HepG2 (cell line): Measurements from ENCODE around the gene SLC25A47. TPM values are rescaled to one million over a fixed set of nuclear protein-coding genes. Genes with fewer than 3 reads are reported as not detected.
A peak's percentile ranks its signal among the peaks of the same experiment; 100 is the strongest.

Experiments used
- AFF4 ChIP-seq: sonication (generic); formaldehyde crosslinking; IDR thresholded peaks from 2 replicates; pipeline ENCODE4 v1.4.0; 2020; ENCODE audit warnings: missing genetic modification reagents
- ZC3H13 ChIP-seq: sonication (generic); formaldehyde crosslinking; IDR thresholded peaks from 2 replicates; pipeline ENCODE4 v1.8.1; 2023; ENCODE audit warnings: mild to moderate bottlenecking, missing genetic modification reagents, moderate library complexity
- ZNF407 ChIP-seq: sonication (generic); formaldehyde crosslinking; IDR thresholded peaks from one replicate; pipeline ENCODE4 v1.5.1; 2020; ENCODE audit warnings: mild to moderate bottlenecking, missing genetic modification reagents; ENCODE audit errors: not compliant biosample characterization
- polyA plus RNA-seq, 8 experiments: library from polyadenylated mRNA; depleted of rRNA in 3 of 8; stranded (reverse) in 7 of 8; unstranded in 1 of 8; fragments of >200 nt; fragmentation: Illumina TruSeq in 4 of 8; extraction: Trizol in 4 of 8; gene quantifications; 2 replicates each; pipeline versions ENCODE4 v1.2.1 to v1.2.3, GENCODE V29; 2011 to 2016; ENCODE audit warnings: low read depth in 4 of 8, missing spikeins in 1 of 8, mixed read lengths in 1 of 8; ENCODE audit not compliant: insufficient read depth in 1 of 8
- total RNA-seq, 5 experiments: library from RNA; depleted of rRNA; stranded (reverse); fragments of >200 nt; fragmentation: Illumina TruSeq; extraction: Trizol; gene quantifications; 2 replicates each; pipeline ENCODE4 v1.2.3, GENCODE V29; 2016; ENCODE audit warnings: low read depth in 1 of 5
- TF ChIP-seq, protein P1 (sequence below): sonication (generic); formaldehyde crosslinking; IDR thresholded peaks from 2 replicates; pipeline ENCODE4 v1.5.0; 2020; ENCODE audit warnings: mild to moderate bottlenecking, missing genetic modification reagents, moderate library complexity

The SLC25A47 gene
- total and polyA plus RNA-seq, 2 of the 13 experiments (the other 11 are each of a cell fraction or from before 2014, with no cell fraction given): 1.0 to 1.7 TPM

DNA sequence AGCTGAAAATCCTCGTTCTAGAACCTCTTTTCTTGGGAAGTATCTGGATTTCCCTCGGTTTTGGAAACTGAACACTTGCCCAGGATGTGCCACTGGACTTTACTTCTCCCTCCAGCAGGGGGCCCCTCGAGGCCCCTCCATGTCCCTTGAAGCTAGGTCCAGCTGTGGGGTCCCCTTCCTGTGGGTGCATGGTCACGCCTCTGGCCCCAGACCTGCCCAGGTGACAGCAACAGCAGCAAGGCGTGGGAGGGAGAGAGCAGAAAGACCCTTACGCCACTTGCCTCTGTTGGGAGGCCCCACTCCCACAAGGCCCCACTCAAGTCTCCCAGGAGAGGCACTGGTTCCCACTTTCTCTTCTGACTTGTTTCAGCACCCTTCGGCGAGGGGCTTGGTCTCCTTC, 20.0 kb upstream of the SLC25A47 start (continued):
- TF ChIP-seq ZNF407 (no peak), ZC3H13 (CRISPR knock-in tag) (no peak), AFF4 (CRISPR knock-in tag) (no peak)
- TF ChIP-seq, protein P1, sequence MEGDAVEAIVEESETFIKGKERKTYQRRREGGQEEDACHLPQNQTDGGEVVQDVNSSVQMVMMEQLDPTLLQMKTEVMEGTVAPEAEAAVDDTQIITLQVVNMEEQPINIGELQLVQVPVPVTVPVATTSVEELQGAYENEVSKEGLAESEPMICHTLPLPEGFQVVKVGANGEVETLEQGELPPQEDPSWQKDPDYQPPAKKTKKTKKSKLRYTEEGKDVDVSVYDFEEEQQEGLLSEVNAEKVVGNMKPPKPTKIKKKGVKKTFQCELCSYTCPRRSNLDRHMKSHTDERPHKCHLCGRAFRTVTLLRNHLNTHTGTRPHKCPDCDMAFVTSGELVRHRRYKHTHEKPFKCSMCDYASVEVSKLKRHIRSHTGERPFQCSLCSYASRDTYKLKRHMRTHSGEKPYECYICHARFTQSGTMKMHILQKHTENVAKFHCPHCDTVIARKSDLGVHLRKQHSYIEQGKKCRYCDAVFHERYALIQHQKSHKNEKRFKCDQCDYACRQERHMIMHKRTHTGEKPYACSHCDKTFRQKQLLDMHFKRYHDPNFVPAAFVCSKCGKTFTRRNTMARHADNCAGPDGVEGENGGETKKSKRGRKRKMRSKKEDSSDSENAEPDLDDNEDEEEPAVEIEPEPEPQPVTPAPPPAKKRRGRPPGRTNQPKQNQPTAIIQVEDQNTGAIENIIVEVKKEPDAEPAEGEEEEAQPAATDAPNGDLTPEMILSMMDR (CRISPR knock-in tag): peak; percentile 74
